Jurkat, Clone E6-1 (cell line): Measurements from ENCODE around the gene GSG1L.

Experiments used
- DNase-seq: peaks from one replicate; pipeline ENCODE4 v3.0.0-alpha.2; 2011; ENCODE audit warnings: low read depth, low spot score
- H3K4me3 ChIP-seq: 2 replicates; pipeline ENCODE4 v1.5.1; 2011; ENCODE audit warnings: mild to moderate bottlenecking, low read length, control low read depth, moderate library complexity

Gene GSG1L

GRCh38 chr16:27778171-27778925 lies 285.2 kb downstream of the GSG1L start:
- no peak overlapping the region for H3K4me3 ChIP-seq
- no peak for DNase-seq

- no peak overlapping the region for H3K4me3 ChIP-seq
- DNase-seq: no peak
Measured at GRCh38 chr16:27777527-27777926, 286.0 kb downstream of the GSG1L start.

GRCh38 chr16:27776556-27777225 lies 286.8 kb downstream of the GSG1L start:
- no peak overlapping the region for H3K4me3 ChIP-seq
- DNase-seq: no peak

- H3K4me3 ChIP-seq: no peak overlapping the region
- DNase-seq: no peak
Measured at GRCh38 chr16:27775254-27775653, 288.3 kb downstream of the GSG1L start.

GRCh38 chr16:27774779-27775178 lies 288.7 kb downstream of the GSG1L start:
- H3K4me3 ChIP-seq: no peak overlapping the region
- DNase-seq: no peak

- no peak for DNase-seq
- H3K4me3 ChIP-seq: no peak overlapping the region
Measured at GRCh38 chr16:27773344-27773743, 290.2 kb downstream of the GSG1L start.

GRCh38 chr16:27772093-27772825 lies 291.3 kb downstream of the GSG1L start:
- H3K4me3 ChIP-seq: no peak overlapping the region
- no peak for DNase-seq

- no peak overlapping the region for H3K4me3 ChIP-seq
- no peak for DNase-seq
Measured at GRCh38 chr16:27771201-27771910, 292.2 kb downstream of the GSG1L start.

- H3K4me3 ChIP-seq: no peak overlapping the region
- no peak for DNase-seq
Measured at GRCh38 chr16:27770271-27771196, 293.0 kb downstream of the GSG1L start.

- H3K4me3 ChIP-seq: no peak overlapping the region
- no peak for DNase-seq
Measured at GRCh38 chr16:27769561-27770255, 293.8 kb downstream of the GSG1L start.

- no peak overlapping the region for H3K4me3 ChIP-seq
- no peak for DNase-seq
Measured at GRCh38 chr16:27768651-27769272, 294.8 kb downstream of the GSG1L start.

- DNase-seq: no peak
Measured at GRCh38 chr16:27767971-27768591, 295.4 kb downstream of the GSG1L start.

GRCh38 chr16:27767081-27767480 lies 296.4 kb downstream of the GSG1L start:
- no peak for DNase-seq
- H3K4me3 ChIP-seq: no peak overlapping the region

More at GRCh38 chr16:27767971-27768591, 295.4 kb downstream of the GSG1L start:
- H3K4me3 ChIP-seq: no peak overlapping the region

- DNase-seq: no peak
- H3K4me3 ChIP-seq: no peak overlapping the region
Measured at GRCh38 chr16:27766236-27766925, 297.1 kb downstream of the GSG1L start.

GRCh38 chr16:27764869-27765675 lies 298.4 kb downstream of the GSG1L start:
- no peak for DNase-seq
- H3K4me3 ChIP-seq: no peak overlapping the region

- no peak for DNase-seq
- H3K4me3 ChIP-seq: no peak overlapping the region
Measured at GRCh38 chr16:27764427-27764826, 299.1 kb downstream of the GSG1L start.
